DOHH2 (cell line): ENCODE measurements around the gene PIN4.

Experiments used
- H3F3A ChIP-seq: fragments of 200-600 bp; sonication (generic), shearing (Covaris generic); 2 replicates; pipeline ENCODE4 v1.6.0; 2016; ENCODE audit warnings: antibody characterized with exemption, mild to moderate bottlenecking; ENCODE audit not compliant: control insufficient read depth, insufficient read depth
- H3K27ac ChIP-seq: fragments of 200-600 bp; sonication (generic); 2 replicates; pipeline ENCODE4 v1.5.1; 2014; ENCODE audit warnings: low read depth, mild to moderate bottlenecking, low read length, moderate library complexity
- H3K27me3 ChIP-seq: fragments of 200-600 bp; sonication (generic); 2 replicates; pipeline ENCODE4 v1.6.1; 2014; ENCODE audit warnings: mild to moderate bottlenecking, low read length, mixed read lengths; ENCODE audit not compliant: control insufficient read depth
- H3K36me3 ChIP-seq: fragments of 200-600 bp; sonication (generic); 2 replicates; pipeline ENCODE4 v1.6.1; 2014; ENCODE audit warnings: mild to moderate bottlenecking, low read length, moderate library complexity, mixed read lengths; ENCODE audit not compliant: control insufficient read depth
- H3K4me1 ChIP-seq: fragments of 200-600 bp; sonication (generic); 2 replicates; pipeline ENCODE4 v1.6.1; 2014; ENCODE audit warnings: mild to moderate bottlenecking, low read length, mixed read lengths; ENCODE audit not compliant: control insufficient read depth
- H3K4me2 ChIP-seq: fragments of 200-600 bp; sonication (generic); 2 replicates; pipeline ENCODE4 v1.6.0; 2014; ENCODE audit warnings: mild to moderate bottlenecking, low read length, moderate library complexity
- H3K4me3 ChIP-seq: fragments of 200-600 bp; sonication (generic); 2 replicates; pipeline ENCODE4 v1.5.1; 2014; ENCODE audit warnings: mild to moderate bottlenecking, low read length, mixed read lengths
- H3K79me2 ChIP-seq: fragments of 200-600 bp; sonication (generic); 2 replicates; pipeline ENCODE4 v1.6.1; 2014; ENCODE audit warnings: mild to moderate bottlenecking, low read length, mixed read lengths; ENCODE audit not compliant: control insufficient read depth
- H3K9me2 ChIP-seq: fragments of 200-600 bp; sonication (generic); replicated peaks from 2 replicates; pipeline ENCODE4 v1.6.1; 2014; ENCODE audit warnings: mild to moderate bottlenecking, low read length, mixed read lengths; ENCODE audit not compliant: control insufficient read depth
- H3K9me3 ChIP-seq: fragments of 200-600 bp; sonication (generic); 2 replicates; pipeline ENCODE4 v1.6.1; 2014; ENCODE audit warnings: antibody characterized with exemption, low read length, mixed read lengths; ENCODE audit not compliant: control insufficient read depth, insufficient read depth
- H4K20me1 ChIP-seq: fragments of 200-600 bp; sonication (generic); 2 replicates; pipeline ENCODE4 v1.6.0; 2014; ENCODE audit warnings: low read depth, mild to moderate bottlenecking, antibody characterized with exemption, low read length, moderate library complexity; ENCODE audit not compliant: control insufficient read depth, insufficient read depth
- CTCF ChIP-seq: fragments of 200-600 bp; sonication (generic); IDR thresholded peaks from one replicate; pipeline ENCODE4 v1.5.1; 2014; ENCODE audit warnings: antibody characterized with exemption, mild to moderate bottlenecking, low read depth, low read length; ENCODE audit not compliant: poor library complexity, severe bottlenecking
- EZH2phosphoT487 ChIP-seq: fragments of 200-600 bp; sonication (generic); IDR thresholded peaks from 2 replicates; pipeline ENCODE4 v1.6.1; 2017; ENCODE audit warnings: borderline replicate concordance, mild to moderate bottlenecking, antibody characterized with exemption, low read length, moderate library complexity, mixed read lengths

The PIN4 gene

GRCh38 chrX:72245461-72246089 lies 64.0 kb downstream of the PIN4 start:
- H3K27me3 ChIP-seq: no peaks in the 10 kb centered on the region
- peak; percentile 74 for TF ChIP-seq CTCF
- no peak for TF ChIP-seq EZH2phosphoT487
- H3K36me3 ChIP-seq: no peaks in the 10 kb centered on the region
- H3K79me2 ChIP-seq: no peaks in the 10 kb centered on the region
- no peak overlapping the region for H3K4me3 ChIP-seq
- no peak overlapping the region for H3K27ac ChIP-seq
- H3K4me1 ChIP-seq: no peaks in the 10 kb centered on the region
- H4K20me1 ChIP-seq: no peaks in the 10 kb centered on the region
- H3K4me2 ChIP-seq: no peak overlapping the region
- no peaks in the 10 kb centered on the region for H3F3A ChIP-seq
- H3K9me3 ChIP-seq: no peaks in the 10 kb centered on the region
- H3K9me2 ChIP-seq: no peaks in the 10 kb centered on the region

- Histone ChIP-seq H3K4me2 (no peak overlapping the region), H3K36me3 (no peaks in the 10 kb centered on the region), H3K27ac (no peak overlapping the region), H3K9me3 (no peaks in the 10 kb centered on the region), H3K4me3 (no peak overlapping the region), H3K4me1 (no peaks in the 10 kb centered on the region), H3K79me2 (no peaks in the 10 kb centered on the region), H3K27me3 (no peaks in the 10 kb centered on the region), H4K20me1 (no peaks in the 10 kb centered on the region), H3K9me2 (no peaks in the 10 kb centered on the region), H3F3A (no peaks in the 10 kb centered on the region)
- TF ChIP-seq EZH2phosphoT487 (no peak), CTCF (no peak)
These were observed 65.8 kb downstream of the PIN4 start for GRCh38 chrX:72247206-72247942.
